Activated CD4-positive, alpha-beta T cell treated with anti-CD3 and anti-CD28 coated beads, Interleukin-2, amount 50 U/mL, for 4 hours (primary cell): ENCODE data around the gene CHMP4B.

Experiments used
- DNase-seq, 2 experiments: peaks; one replicate each; pipeline ENCODE4 v3.0.0-alpha.2; 2020

CHMP4B gene

GRCh38 chr20:33866398-33867100 lies 55.4 kb downstream of the CHMP4B start:
- no peak for DNase-seq

GRCh38 chr20:33868042-33868441 lies 56.9 kb downstream of the CHMP4B start:
- DNase-seq = no peak

GRCh38 chr20:33868595-33868994 lies 57.4 kb downstream of the CHMP4B start:
- DNase-seq = no peak

GRCh38 chr20:33869283-33869682 lies 58.1 kb downstream of the CHMP4B start:
- DNase-seq = no peak

- DNase-seq = no peak
These were observed 60.2 kb downstream of the CHMP4B start for GRCh38 chr20:33871362-33871761.

- DNase-seq = no peak
These were observed 63.0 kb downstream of the CHMP4B start for GRCh38 chr20:33874129-33874528.

GRCh38 chr20:33875055-33875454 lies 63.9 kb downstream of the CHMP4B start:
- DNase-seq = no peak

GRCh38 chr20:33875534-33876026 lies 64.4 kb downstream of the CHMP4B start:
- DNase-seq = no peak

GRCh38 chr20:33878583-33878982 lies 67.4 kb downstream of the CHMP4B start:
- DNase-seq = no peak

- no peak for DNase-seq
These were observed 69.2 kb downstream of the CHMP4B start for GRCh38 chr20:33880396-33880795.

GRCh38 chr20:33881989-33882388 lies 70.8 kb downstream of the CHMP4B start:
- DNase-seq = no peak

- no peak for DNase-seq
These were observed 71.3 kb downstream of the CHMP4B start for GRCh38 chr20:33882481-33882880.

- DNase-seq = no peak
These were observed 72.0 kb downstream of the CHMP4B start for GRCh38 chr20:33883164-33883563.

GRCh38 chr20:33884633-33885032 lies 73.5 kb downstream of the CHMP4B start:
- no peak for DNase-seq

- no peak for DNase-seq
These were observed 78.2 kb downstream of the CHMP4B start for GRCh38 chr20:33889312-33889711.

- DNase-seq = no peak
These were observed 79.4 kb downstream of the CHMP4B start for GRCh38 chr20:33890557-33890956.

- no peak for DNase-seq
These were observed 82.2 kb downstream of the CHMP4B start for GRCh38 chr20:33893314-33893713.

- DNase-seq = no peak
These were observed 83.7 kb downstream of the CHMP4B start for GRCh38 chr20:33894798-33895197.

GRCh38 chr20:33896509-33896908 lies 85.4 kb downstream of the CHMP4B start:
- no peak for DNase-seq

GRCh38 chr20:33897313-33897912 lies 86.3 kb downstream of the CHMP4B start:
- no peak for DNase-seq

GRCh38 chr20:33899106-33899505 lies 88.0 kb downstream of the CHMP4B start:
- no peak for DNase-seq

GRCh38 chr20:33900521-33901131 lies 89.5 kb downstream of the CHMP4B start:
- DNase-seq = no peak

GRCh38 chr20:33901132-33901523 lies 90.0 kb downstream of the CHMP4B start:
- DNase-seq = no peak

- no peak for DNase-seq
These were observed 90.9 kb downstream of the CHMP4B start for GRCh38 chr20:33902011-33902410.
